ENCODE measurements around the gene PTPN1.

- TF ChIP-seq POLR2A (IDR thresholded peaks at IDR 0.05; ENCODE audit: low read depth, low read length) (no peak), POLR2AphosphoS5 (IDR thresholded peaks at IDR 0.05; ENCODE audit: low read depth, low read length) (no peak), PAX5 (IDR thresholded peaks at IDR 0.05; ENCODE audit: insufficient read depth, low read length, severe bottlenecking) (no peak)
Measured at GRCh38 chr20:50515471-50516106, 5.4 kb downstream of the PTPN1 start.
